G401.6 (cell line): ENCODE results near the gene TPBGL.

ENCODE experiments used
- FAIRE-seq: peaks from 2 replicates; lab custom pipeline; 2012; peaks lifted over from hg19 to GRCh38; lab: Jason Lieb, UNC

Gene TPBGL, protein sequence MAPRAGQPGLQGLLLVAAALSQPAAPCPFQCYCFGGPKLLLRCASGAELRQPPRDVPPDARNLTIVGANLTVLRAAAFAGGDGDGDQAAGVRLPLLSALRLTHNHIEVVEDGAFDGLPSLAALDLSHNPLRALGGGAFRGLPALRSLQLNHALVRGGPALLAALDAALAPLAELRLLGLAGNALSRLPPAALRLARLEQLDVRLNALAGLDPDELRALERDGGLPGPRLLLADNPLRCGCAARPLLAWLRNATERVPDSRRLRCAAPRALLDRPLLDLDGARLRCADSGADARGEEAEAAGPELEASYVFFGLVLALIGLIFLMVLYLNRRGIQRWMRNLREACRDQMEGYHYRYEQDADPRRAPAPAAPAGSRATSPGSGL

GRCh38 chr11:75240311-75241035 lies at the start of gene TPBGL:
TSS of gene TPBGL (plus strand) at chr11:75240774. CDS start at chr11:75241050, 276 bp downstream.
- FAIRE-seq = no peak

DNA sequence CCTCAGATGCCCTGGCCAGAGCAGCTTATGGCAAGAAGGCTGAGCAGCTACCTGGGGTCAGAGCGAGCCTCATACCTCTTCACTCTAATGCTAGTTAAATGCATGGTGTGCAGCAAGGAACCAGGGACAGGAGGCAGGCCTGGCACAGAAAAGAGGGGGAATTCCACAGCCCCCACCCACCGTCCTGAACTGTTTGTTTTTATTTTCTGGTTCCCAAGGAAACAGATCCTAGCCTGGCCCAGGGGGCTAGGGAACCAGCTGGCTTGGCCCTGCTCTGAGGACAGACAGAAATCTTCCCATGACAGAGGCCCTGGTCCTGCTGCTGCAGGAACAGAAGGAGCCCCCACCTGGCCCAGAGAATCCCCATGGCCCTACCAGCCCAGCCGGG lies 49.2 kb upstream of the TPBGL start:
- FAIRE-seq = no peak

GRCh38 chr11:75193271-75193670 lies 47.3 kb upstream of the TPBGL start:
- FAIRE-seq = no peak

DNA sequence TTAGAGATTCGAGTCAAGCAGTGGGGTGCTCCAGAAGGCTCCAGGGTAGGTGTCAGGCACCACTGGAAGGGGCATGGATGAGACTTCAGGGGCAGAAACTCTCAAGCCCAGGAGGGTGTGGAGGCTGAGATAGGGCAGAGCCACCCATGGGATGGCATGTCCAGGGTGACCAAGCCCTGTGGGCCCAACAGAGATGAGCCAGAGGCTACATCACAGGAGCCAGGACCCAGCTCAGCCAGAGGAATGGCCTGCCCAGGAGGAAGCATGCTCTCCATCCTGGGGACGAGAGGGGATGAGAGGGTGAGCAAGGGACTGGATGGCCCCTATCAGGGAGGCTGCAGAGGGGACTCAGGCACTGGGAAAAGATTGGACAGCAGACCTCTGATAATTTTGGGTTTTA lies 46.9 kb upstream of the TPBGL start:
- FAIRE-seq = no peak

- no peak for FAIRE-seq
Measured at GRCh38 chr11:75194147-75194546, 46.4 kb upstream of the TPBGL start.

DNA sequence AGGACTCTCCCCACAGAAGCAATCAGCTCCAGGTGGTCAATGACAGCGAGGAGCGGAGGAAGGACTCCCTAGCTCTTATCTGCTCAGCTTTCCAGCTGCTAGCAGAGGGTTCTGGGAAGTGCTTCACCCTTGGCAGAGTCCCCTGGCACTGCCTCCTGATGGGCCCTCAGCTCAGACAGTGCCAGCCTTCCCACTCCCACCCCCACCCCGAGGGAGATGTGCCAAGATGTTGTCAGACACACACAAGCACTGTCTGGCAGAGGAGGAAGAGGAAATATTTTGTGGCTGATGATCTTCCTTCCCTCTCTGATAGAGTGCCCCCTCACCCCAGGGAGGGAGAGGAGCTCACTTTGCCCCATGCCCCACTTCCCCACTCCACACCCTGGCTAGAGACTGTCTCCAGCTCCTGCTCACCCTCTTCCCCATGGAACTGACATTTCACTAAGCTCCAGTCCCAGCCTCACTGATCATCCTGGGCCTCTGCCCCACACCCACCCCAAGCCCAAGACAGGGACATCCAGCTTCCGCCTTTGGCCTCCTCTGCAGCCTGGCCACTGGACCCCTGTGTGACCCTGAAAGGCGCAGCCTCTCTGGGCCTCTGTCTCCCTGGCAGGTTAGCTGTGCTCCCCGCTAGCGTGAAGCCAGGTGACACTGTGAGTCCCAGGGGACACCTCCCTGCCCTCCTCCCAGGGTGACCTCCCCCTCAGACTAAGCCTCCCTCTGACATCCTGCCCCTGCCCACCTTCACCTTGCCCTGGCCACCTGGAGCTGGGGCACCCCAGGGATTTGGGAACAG lies 45.2 kb upstream of the TPBGL start:
- no peak for FAIRE-seq

DNA sequence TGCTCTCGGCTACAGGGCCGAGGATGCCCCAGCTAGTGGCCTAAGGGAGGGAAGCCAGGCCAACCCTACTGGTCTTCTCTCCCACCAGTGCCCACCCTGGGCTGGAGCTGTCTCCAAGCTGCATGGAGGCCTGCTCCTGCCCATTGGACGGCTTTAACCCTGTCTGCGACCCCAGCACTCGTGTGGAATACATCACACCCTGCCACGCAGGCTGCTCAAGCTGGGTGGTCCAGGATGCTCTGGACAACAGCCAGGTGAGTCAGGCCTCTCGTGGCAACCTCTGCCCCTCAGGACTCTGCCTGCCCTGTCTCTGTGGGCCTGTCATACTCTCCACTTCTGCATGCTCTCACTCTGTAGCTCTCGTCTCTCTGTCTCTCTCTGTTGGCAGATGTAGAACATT lies 44.1 kb upstream of the TPBGL start:
- FAIRE-seq = no peak

GRCh38 chr11:75197512-75198277 lies 42.9 kb upstream of the TPBGL start:
- no peak for FAIRE-seq

GRCh38 chr11:75198278-75198973 lies 42.1 kb upstream of the TPBGL start:
- no peak for FAIRE-seq

- FAIRE-seq = no peak
Measured at GRCh38 chr11:75199412-75199955, 41.1 kb upstream of the TPBGL start.

GRCh38 chr11:75200051-75200450 lies 40.5 kb upstream of the TPBGL start:
- FAIRE-seq = no peak

DNA sequence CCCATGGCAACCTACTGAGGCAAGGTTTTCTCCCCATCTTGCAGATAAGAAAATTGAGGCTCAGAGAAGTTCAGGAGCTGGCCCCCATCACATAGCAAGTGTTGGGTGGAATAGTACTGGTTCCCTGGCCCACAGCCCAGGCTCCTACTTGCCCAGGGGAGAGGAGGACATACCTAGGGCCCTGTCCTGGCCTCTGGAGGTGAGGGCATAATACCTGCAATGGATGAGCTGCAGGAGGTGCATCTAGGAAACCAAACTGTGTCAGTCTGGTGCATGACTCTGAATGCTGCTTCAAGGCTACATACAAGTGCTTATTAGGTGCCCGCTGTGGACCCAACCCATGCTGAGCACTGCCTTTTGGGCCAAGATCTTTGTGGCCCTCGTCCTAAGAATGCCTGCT lies 40.0 kb upstream of the TPBGL start:
- no peak for FAIRE-seq

DNA sequence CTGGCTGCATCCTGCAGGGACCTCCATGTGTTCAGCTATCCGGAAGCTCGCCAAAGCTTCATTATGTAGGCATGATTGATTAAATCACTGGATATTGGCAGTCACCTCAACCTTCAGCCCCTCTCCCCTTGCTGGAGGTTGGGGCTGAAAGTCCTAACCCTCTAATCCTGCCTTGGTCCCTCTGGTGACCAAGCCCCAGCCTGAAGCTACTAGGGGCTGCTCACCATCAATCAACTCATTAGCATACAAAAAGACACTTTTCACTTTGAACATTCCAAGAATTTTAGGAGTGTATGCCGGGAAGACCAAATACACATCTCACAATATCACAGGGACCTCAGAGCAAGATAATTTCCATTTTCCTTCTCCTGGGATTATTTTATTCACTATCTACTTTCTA lies 38.8 kb upstream of the TPBGL start:
- FAIRE-seq = no peak

DNA sequence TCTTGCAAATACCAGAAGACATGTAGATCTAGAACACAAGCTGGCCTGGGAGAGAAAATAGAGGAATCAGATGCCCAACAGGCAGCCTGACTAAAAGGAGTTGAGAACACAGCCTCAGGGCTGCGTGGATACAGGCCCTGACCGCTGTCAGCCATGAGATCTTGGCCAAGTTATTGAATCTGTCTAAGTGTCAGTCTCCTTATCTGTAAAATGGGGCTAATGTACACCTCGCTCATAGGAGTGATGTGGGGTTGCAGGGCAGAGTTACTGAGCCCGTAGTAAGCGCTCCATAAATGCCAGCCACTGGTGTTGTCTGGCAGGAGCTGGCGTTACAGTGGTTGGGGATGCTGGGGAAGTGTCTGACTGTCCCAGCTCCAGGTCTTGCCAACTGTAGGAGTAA lies 38.4 kb upstream of the TPBGL start:
- no peak for FAIRE-seq

- FAIRE-seq = no peak
Measured at GRCh38 chr11:75203138-75203537, 37.4 kb upstream of the TPBGL start.

GRCh38 chr11:75203641-75204011 lies 36.9 kb upstream of the TPBGL start:
- FAIRE-seq = no peak

DNA sequence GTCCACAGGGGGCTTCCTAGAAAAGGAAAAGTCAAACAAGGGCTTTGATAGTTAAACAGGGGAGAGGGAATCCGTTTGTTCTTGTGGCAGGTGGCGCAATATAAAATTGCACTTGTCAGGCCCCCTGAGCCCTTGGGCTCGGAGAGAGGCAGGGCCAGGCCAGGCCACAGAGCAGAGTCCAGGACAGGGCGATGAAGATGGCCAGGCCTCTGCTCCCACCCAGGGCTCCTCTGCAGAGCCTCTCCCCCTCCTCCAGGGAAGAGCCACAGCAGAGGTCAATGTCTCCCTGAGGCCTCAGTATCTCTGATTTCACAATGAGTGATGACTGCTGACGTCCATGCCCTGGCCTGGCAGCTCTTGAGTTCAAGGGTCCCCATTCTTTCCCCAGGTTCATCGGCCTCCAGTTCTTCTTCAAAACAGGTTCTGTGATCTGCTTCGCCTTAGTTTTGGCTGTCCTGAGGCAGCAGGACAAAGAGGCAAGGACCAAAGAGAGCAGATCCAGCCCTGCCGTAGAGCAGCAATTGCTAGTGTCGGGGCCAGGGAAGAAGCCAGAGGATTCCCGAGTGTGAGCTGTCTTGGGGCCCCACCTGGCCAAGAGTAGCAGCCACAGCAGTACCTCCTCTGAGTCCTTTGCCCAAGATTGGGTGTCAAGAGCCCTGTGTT lies 36.4 kb upstream of the TPBGL start:
- FAIRE-seq = no peak

GRCh38 chr11:75204685-75205563 lies 35.6 kb upstream of the TPBGL start:
- FAIRE-seq = no peak

- FAIRE-seq = no peak
Measured at GRCh38 chr11:75205564-75206020, 35.0 kb upstream of the TPBGL start.

- no peak for FAIRE-seq
Measured at GRCh38 chr11:75208446-75208845, 32.1 kb upstream of the TPBGL start.
